Trophoblast cell (in vitro differentiated cells and primary cell): ENCODE measurements around the gene PTPA.

Source experiments
- DNase-seq, 2 donors: peaks; one replicate each; pipeline ENCODE4 v3.0.0-alpha.2; 2016
- H2AFZ ChIP-seq: 2 replicates; pipeline ENCODE4 v1.6.1; 2013; ENCODE audit warnings: low read length, moderate library complexity, mild to moderate bottlenecking; ENCODE audit not compliant: insufficient read depth, poor library complexity
- H2AK5ac ChIP-seq: 2 replicates; pipeline ENCODE4 v1.6.1; 2013; ENCODE audit warnings: mild to moderate bottlenecking, low read length
- H2BK120ac ChIP-seq: 2 replicates; pipeline ENCODE4 v1.6.1; 2013; ENCODE audit warnings: low read length, mild to moderate bottlenecking, moderate library complexity; ENCODE audit not compliant: insufficient read depth, poor library complexity
- H2BK12ac ChIP-seq: 2 replicates; pipeline ENCODE4 v1.6.1; 2013; ENCODE audit warnings: mild to moderate bottlenecking, low read length, moderate library complexity
- H2BK5ac ChIP-seq: 2 replicates; pipeline ENCODE4 v1.6.1; 2013; ENCODE audit warnings: low read length, low read depth, moderate library complexity, mild to moderate bottlenecking; ENCODE audit not compliant: poor library complexity
- H3K14ac ChIP-seq: 2 replicates; pipeline ENCODE4 v1.6.1; 2013; ENCODE audit warnings: mild to moderate bottlenecking, low read length
- H3K18ac ChIP-seq: 2 replicates; pipeline ENCODE4 v1.6.1; 2013; ENCODE audit warnings: mild to moderate bottlenecking, low read length
- H3K23ac ChIP-seq: 2 replicates; pipeline ENCODE4 v1.6.1; 2013; ENCODE audit warnings: low read length
- H3K27ac ChIP-seq: 2 replicates; pipeline ENCODE4 v1.5.1; 2013; ENCODE audit warnings: low read depth, mild to moderate bottlenecking, inconsistent platforms, low read length, moderate library complexity
- H3K27me3 ChIP-seq: 2 replicates; pipeline ENCODE4 v1.6.1; 2013; ENCODE audit warnings: inconsistent platforms, mild to moderate bottlenecking, low read length, moderate library complexity; ENCODE audit not compliant: insufficient read depth
- H3K36me3 ChIP-seq, 2 experiments: 1 replicate in 1 of 2; 2 replicates in 1 of 2; pipeline ENCODE4 v1.6.1; 2013; ENCODE audit warnings: low read length in 2 of 2, mild to moderate bottlenecking in 2 of 2, moderate library complexity in 1 of 2; ENCODE audit not compliant: insufficient read depth in 2 of 2, control insufficient read depth in 1 of 2
- H3K4ac ChIP-seq: 2 replicates; pipeline ENCODE4 v1.6.1; 2013; ENCODE audit warnings: low read depth, mild to moderate bottlenecking, low read length, moderate library complexity
- H3K4me1 ChIP-seq, 2 experiments: 1 replicate in 1 of 2; 2 replicates in 1 of 2; pipeline ENCODE4 v1.6.1; 2013; ENCODE audit warnings: low read length in 2 of 2, mild to moderate bottlenecking in 2 of 2, moderate library complexity in 1 of 2; ENCODE audit not compliant: insufficient read depth in 2 of 2, control insufficient read depth in 1 of 2
- H3K4me2 ChIP-seq: 2 replicates; pipeline ENCODE4 v1.6.1; 2013; ENCODE audit warnings: inconsistent platforms, mild to moderate bottlenecking, low read length, moderate library complexity
- H3K4me3 ChIP-seq: 2 replicates; pipeline ENCODE4 v1.5.1; 2013; ENCODE audit warnings: mild to moderate bottlenecking, low read depth, low read length, inconsistent platforms
- H3K79me1 ChIP-seq: one replicate; pipeline ENCODE4 v1.6.1; 2013; ENCODE audit warnings: low read length
- H3K79me2 ChIP-seq: 2 replicates; pipeline ENCODE4 v1.6.1; 2013; ENCODE audit warnings: low read length, mild to moderate bottlenecking; ENCODE audit not compliant: control insufficient read depth, insufficient read depth, poor library complexity
- H3K9ac ChIP-seq: 2 replicates; pipeline ENCODE4 v1.6.1; 2013; ENCODE audit warnings: mild to moderate bottlenecking, low read length
- H3K9me3 ChIP-seq: 2 replicates; pipeline ENCODE4 v1.6.1; 2013; ENCODE audit warnings: low read depth, mild to moderate bottlenecking, control low read depth, inconsistent platforms, low read length; ENCODE audit not compliant: insufficient read depth
- H4K12ac ChIP-seq: 2 replicates; pipeline ENCODE4 v1.6.1; 2013; ENCODE audit warnings: low read depth, mild to moderate bottlenecking, low read length, moderate library complexity
- H4K8ac ChIP-seq: 2 replicates; pipeline ENCODE4 v1.6.1; 2013; ENCODE audit warnings: low read depth, mild to moderate bottlenecking, low read length, moderate library complexity
- H4K91ac ChIP-seq: one replicate; pipeline ENCODE4 v1.6.1; 2013; ENCODE audit warnings: low read depth, mild to moderate bottlenecking, low read length, moderate library complexity
- WGBS: extraction: QIAGEN DNeasy Blood & Tissue Kit; methylation state at CpG from one replicate; pipeline ENCODE4 v1.1.7; 2013; ENCODE audit warnings: missing lambda C conversion rate; ENCODE audit not compliant: insufficient read length, insufficient coverage; ENCODE audit errors: extremely low coverage; 5-methylcytosine and 5-hydroxymethylcytosine counted together

Gene PTPA

GRCh38 chr9:129181246-129181645 is 70.0 kb downstream of the PTPA start:
- peaks cover 13% of the 10 kb centered on the region for H3K79me2 ChIP-seq
- peaks cover 12% of the 10 kb centered on the region for H3K79me1 ChIP-seq
- H3K23ac ChIP-seq = no peak overlapping the region
- peaks cover 0 to 6% of the 10 kb centered on the region in 2 experiments for H3K36me3 ChIP-seq
- H3K27me3 ChIP-seq = no peaks in the 10 kb centered on the region
- no peak overlapping the region for H2BK120ac ChIP-seq
- no peak overlapping the region for H2AFZ ChIP-seq
- H2AK5ac ChIP-seq = no peak overlapping the region
- H3K18ac ChIP-seq = no peak overlapping the region
- H4K91ac ChIP-seq = no peak overlapping the region
- no peak overlapping the region for H3K14ac ChIP-seq
- WGBS = no CpG with 5 or more reads among the region's 5 CpGs
- H2BK5ac ChIP-seq = no peak overlapping the region
- no peak overlapping the region for H3K9ac ChIP-seq
- H3K4ac ChIP-seq = no peak overlapping the region
- no peak overlapping the region for H3K27ac ChIP-seq
- H3K4me2 ChIP-seq = no peak overlapping the region
- H3K4me3 ChIP-seq = no peak overlapping the region
- H3K9me3 ChIP-seq = peaks cover 6% of the 10 kb centered on the region
- H2BK12ac ChIP-seq = no peak overlapping the region
- no peak for DNase-seq
- no peak overlapping the region for H4K8ac ChIP-seq
- H4K12ac ChIP-seq = no peak overlapping the region
- peaks cover 10 to 11% of the 10 kb centered on the region in 2 experiments for H3K4me1 ChIP-seq

GRCh38 chr9:129182122-129182521 is 70.9 kb downstream of the PTPA start:
- H2AFZ ChIP-seq = no peak overlapping the region
- H2AK5ac ChIP-seq = no peak overlapping the region
- no peak overlapping the region for H3K23ac ChIP-seq
- H3K79me2 ChIP-seq = peaks cover 6% of the 10 kb centered on the region
- WGBS = no CpG with 5 or more reads among the region's 4 CpGs
- H3K4ac ChIP-seq = no peak overlapping the region
- H4K91ac ChIP-seq = no peak overlapping the region
- H3K9me3 ChIP-seq = peaks cover 6% of the 10 kb centered on the region
- H3K36me3 ChIP-seq = no peaks in the 10 kb centered on the region
- H3K27ac ChIP-seq = no peak overlapping the region
- no peak overlapping the region for H2BK120ac ChIP-seq
- DNase-seq = no peak
- no peak overlapping the region for H4K12ac ChIP-seq
- H3K9ac ChIP-seq = no peak overlapping the region
- H3K27me3 ChIP-seq = no peaks in the 10 kb centered on the region
- H2BK12ac ChIP-seq = no peak overlapping the region
- no peak overlapping the region for H2BK5ac ChIP-seq
- peaks cover 10 to 11% of the 10 kb centered on the region in 2 experiments for H3K4me1 ChIP-seq
- peaks cover 4% of the 10 kb centered on the region for H3K79me1 ChIP-seq
- H3K4me3 ChIP-seq = no peak overlapping the region
- H4K8ac ChIP-seq = no peak overlapping the region
- no peak overlapping the region for H3K4me2 ChIP-seq
- no peak overlapping the region for H3K14ac ChIP-seq
- no peak overlapping the region for H3K18ac ChIP-seq

- Histone ChIP-seq H3K27ac (no peak overlapping the region), H3K79me2 (peaks cover under 1% of the 10 kb centered on the region), H3K4ac (no peak overlapping the region), H3K27me3 (no peaks in the 10 kb centered on the region), H2AK5ac (no peak overlapping the region), H4K8ac (peak overlapping the region; percentile 26), H3K4me1 (peaks cover 10 to 11% of the 10 kb centered on the region in 2 experiments), H3K4me2 (no peak overlapping the region), H3K9ac (no peak overlapping the region), H3K4me3 (no peak overlapping the region), H2BK120ac (no peak overlapping the region), H2AFZ (no peak overlapping the region), H3K9me3 (peaks cover 6% of the 10 kb centered on the region), H2BK12ac (no peak overlapping the region), H3K79me1 (peaks cover under 1% of the 10 kb centered on the region), H3K36me3 (no peaks in the 10 kb centered on the region), H3K23ac (no peak overlapping the region), H3K14ac (no peak overlapping the region), H2BK5ac (no peak overlapping the region), H3K18ac (no peak overlapping the region), H4K12ac (no peak overlapping the region), H4K91ac (peak overlapping the region; percentile 15)
- peak; percentile 26 to 46 for DNase-seq
- no CpG with 5 or more reads among the region's 20 CpGs for WGBS
These were observed 71.6 kb downstream of the PTPA start for GRCh38 chr9:129182625-129183494.

GRCh38 chr9:129183495-129184218 is 72.4 kb downstream of the PTPA start:
- Histone ChIP-seq H4K12ac (no peak overlapping the region), H2AK5ac (no peak overlapping the region), H4K91ac (no peak overlapping the region), H3K27me3 (no peaks in the 10 kb centered on the region), H3K36me3 (no peaks in the 10 kb centered on the region), H3K9me3 (peaks cover 6% of the 10 kb centered on the region), H2AFZ (no peak overlapping the region), H3K9ac (no peak overlapping the region), H3K27ac (no peak overlapping the region), H4K8ac (no peak overlapping the region), H3K4ac (no peak overlapping the region), H2BK5ac (no peak overlapping the region), H2BK12ac (no peak overlapping the region), H3K18ac (no peak overlapping the region), H2BK120ac (no peak overlapping the region), H3K4me1 (peaks cover 8 to 9% of the 10 kb centered on the region in 2 experiments), H3K79me2 (no peaks in the 10 kb centered on the region), H3K23ac (no peak overlapping the region), H3K4me3 (no peak overlapping the region), H3K14ac (no peak overlapping the region), H3K79me1 (no peaks in the 10 kb centered on the region), H3K4me2 (no peak overlapping the region)
- DNase-seq = no peak
- WGBS = no CpG with 5 or more reads among the region's 6 CpGs
